NCI-H526 treated with DMSO at 0.1 percent for 48 hours (cell line): ENCODE data around the gene PAX9.

Source experiments
- DNase-seq: peaks from one replicate; lab custom pipeline; 2025; lab: John Stamatoyannopoulos, UW

Gene PAX9

DNA sequence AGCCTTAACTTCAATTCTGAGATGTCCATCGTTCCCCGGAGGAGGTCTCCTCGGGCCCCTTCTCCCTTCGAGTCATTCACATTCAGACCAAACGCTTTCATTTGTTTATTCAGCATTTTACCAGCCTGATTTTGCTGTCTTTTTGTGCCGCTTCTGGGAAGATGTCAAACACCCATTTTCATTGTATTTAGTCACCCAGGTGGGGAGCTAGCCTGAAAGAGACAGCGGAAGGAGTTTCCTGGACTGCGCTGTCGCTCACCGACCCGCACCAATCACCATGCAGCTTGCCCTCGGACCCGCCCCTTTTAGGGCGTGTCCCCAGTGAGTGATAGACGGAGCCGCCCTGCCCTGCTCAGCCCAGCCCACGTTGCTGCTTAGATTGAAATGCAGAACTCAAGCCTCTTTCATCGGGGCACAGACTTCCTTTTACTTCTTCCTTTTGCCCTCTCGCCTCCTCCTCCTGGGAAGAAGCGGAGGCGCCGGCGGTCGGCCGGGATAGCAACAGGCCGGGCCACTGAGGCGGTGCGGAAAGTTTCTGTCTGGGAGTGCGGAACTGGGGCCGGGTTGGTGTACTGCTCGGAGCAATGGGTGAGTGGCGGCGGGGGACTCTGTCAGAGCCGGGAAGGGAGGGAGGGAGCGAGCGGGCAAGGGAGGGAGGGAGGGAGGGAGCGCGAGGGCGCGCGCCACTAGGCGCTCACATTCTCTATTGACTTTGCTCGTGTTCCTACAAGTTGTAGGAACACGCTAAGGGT, at the start of gene PAX9:
TSS of gene PAX9 (plus strand) at position 355 of the 752 bp plus-strand sequence. CDS start at position 585, 230 bp downstream.
- DNase-seq = peak; percentile 89

DNA sequence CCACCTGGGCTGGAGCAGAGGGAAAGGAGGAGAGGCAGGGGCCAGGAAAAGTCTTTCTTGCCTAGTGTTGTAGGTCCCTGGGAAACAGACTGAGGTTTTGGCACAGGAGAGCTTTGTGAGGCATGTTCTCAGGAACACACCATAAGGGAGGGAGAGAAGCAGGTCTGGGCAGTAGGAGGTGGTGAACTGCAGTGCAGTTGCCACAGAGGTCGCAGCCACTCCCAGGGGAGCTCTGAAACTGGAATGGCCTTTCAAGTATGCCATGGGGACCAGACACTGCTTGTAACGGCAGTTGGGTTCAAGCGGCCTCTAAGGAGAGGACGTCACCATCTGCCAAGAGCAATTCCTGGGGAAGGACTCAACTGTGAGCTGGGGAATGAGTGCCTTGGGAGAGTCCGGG, 43.8 kb upstream of the PAX9 start:
- DNase-seq = no peak

DNA sequence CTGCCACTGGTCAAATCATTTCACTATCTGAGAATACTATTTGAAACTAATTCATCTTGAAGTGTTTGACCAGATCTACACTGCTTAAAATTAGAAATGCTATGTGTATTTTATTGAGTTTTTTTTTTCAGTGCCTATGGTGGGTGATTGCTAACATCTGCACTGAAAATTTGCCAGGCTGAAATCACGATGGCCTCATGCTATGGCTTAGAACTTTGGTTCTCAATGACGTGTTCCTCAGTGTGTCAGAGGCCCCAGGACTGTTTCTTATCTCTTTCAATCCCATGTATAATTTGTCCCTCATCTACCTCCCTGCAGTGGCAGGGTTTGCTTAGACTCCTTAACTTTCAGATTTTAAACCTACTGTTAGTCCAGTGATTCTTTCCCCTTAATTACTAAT, 43.0 kb upstream of the PAX9 start:
- DNase-seq = no peak

DNA sequence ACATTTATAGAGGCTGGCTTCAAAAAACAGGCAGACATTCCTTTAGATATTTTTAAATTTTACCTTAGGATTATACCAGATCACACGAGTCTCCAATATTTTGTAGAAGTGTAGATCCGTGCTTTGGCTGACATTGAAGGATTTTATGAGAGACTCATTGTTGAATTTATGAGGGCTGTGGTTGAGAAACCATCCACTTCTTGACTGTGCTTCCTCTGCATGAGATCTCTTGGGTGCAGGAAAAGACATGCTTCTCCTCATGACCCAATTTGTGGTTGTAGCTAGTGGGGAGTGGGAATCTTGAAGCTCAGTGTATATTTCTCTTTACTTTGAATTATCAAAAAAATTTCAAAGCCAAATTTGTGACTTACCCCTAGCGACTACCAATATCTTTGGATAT, 42.5 kb upstream of the PAX9 start:
- DNase-seq = no peak

DNA sequence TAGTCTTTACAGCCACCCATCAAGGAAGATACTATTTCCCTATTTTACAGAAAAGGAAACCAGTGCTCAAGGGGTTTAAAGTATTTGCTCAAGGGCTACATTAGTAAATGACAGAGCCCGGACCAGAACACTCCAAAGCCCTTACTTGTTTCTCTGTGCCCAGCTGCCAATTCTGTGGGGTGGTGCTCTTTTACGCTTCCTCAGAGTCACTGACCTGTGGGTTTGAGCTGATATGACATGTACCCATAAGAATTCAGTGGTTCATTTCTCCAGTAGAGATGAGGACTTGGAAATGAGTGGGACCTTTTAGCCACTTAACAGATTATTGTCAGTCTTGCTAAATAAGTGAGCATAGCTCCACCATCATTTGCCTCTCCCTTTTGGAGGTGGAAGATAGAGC, 41.8 kb upstream of the PAX9 start:
- no peak for DNase-seq

DNA sequence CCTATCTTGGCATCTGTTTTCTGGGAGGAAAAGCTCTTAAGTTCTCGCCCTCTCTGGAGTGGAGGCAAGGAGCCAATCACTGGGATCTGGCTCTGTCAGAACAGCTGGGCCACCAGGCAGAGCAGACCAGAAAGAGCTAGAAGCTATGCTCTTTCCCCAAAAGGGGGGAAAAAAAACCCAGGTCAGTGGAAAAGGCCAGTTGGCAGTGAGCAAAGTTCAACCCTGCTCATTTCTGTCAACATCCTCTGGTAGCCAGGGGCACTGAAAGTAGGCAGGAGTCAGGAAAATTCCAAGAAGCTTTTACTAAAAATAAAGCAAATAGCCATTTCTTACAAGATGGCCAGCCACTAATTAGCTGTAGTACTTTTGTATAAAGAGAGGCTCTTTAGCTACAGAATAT, 36.6 kb upstream of the PAX9 start:
- no peak for DNase-seq

DNA sequence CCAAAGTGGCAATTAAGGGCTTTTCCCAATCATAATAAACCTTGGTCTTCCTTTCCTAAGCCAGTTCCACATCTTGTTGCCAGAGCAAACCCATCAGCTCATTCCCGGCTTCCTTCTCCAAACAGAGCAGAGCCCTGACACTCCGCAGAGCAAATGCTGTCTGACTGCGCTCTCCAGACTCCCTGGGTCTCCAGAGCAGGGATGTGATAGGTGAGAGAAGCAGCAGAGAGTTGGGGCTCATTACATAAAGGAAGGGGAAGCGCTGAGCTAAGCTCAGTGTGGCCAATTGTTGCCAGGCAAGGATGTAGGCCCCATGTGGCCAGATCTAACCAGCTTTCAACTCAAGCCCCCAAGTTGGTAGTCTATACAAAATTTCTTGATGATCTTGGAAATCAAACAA, 36.2 kb upstream of the PAX9 start:
- no peak for DNase-seq

DNA sequence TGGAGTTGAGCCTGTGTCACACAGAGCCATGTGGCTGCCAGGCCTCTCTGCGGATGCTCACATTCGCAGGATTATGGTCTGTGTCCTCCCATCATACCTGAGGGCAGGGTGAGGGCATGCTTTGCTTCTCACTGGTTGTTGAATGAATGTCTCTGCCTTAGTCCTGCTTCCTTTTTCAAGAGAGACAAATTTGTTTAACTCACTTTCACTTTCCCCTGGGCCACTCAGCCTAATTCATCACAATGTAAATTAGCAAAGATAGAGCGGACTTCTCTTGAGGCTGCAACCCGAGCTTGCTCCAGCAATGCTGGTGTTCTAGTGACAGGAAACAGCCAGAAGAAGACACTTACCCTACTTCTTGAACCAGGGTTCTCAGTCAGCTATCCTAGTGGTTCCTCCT, 35.5 kb upstream of the PAX9 start:
- peak; percentile 6 for DNase-seq

DNA sequence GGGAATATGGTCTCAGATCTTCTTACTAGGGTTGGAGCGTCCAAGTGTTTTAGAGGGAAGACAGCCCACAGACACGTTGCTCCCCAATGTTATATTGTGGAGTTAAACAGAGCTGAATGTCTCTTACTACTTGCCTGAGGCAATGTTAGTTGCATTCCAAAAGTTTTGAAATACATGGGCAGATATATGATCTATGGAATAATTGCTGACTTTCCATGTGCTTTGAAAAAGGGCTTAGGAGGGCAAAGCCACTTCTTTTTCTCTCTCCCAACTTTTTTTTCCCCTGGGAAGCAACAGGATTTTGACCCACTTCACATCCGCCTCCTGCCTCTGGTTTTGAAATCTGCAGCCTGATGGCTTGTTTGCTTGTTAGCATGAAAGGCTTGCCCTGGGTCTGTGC, 33.7 kb upstream of the PAX9 start:
- DNase-seq = no peak

DNA sequence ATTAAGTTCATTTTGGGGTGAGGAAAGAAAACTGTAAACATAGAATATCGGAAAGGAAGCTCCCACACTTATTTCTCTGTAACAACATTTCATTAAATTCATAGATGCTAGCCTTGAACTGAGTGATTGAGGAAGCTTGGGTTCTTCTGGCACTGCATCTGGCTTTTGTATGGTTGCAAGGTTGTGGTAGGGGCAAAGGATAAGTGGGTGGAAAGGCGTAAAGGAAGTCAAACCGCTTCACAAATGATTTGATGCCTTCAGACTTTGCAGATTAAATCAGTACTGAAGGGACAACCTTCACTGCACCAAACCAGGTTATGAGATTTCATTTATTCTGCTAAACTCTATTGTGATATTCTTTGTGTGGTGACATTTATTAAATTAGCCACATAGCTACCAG, 28.1 kb upstream of the PAX9 start:
- DNase-seq = no peak

DNA sequence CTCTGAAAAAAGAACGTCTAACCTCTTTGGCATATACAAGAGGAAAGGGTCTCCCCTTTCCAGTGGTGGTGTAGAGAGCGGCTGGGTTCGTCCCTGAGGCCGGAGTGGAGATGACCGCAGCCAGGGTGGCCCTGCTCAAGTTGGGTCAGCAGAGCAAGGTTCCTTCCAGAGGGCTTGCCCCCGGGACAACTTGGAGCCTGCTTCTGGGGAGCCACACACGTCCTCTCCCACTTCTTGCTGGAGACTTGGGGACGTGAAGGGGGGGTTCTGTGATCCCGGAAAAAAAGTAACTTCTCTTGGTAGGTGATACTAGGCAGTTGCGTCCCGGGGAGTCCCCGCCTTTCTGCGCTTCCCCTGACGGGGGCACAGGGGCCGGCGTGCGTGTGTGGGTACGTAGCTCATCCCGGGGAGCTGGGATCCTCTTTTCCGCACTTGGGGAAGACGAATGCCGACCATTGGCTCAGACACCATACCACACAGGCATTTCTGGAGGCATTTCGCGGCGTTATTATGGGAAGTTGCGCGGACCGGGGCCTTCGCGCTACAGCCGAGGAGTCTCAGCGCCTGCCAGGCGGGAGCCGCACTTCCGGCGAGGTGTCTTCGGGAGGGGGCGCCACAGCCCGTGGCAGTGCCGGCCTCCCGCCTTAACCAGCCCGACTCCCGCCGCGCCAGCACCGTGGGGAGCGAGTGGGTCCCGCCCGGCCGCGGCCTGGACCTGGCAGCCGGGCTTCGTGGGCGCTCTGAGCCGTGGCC, 14.8 kb upstream of the PAX9 start:
- no peak for DNase-seq

DNA sequence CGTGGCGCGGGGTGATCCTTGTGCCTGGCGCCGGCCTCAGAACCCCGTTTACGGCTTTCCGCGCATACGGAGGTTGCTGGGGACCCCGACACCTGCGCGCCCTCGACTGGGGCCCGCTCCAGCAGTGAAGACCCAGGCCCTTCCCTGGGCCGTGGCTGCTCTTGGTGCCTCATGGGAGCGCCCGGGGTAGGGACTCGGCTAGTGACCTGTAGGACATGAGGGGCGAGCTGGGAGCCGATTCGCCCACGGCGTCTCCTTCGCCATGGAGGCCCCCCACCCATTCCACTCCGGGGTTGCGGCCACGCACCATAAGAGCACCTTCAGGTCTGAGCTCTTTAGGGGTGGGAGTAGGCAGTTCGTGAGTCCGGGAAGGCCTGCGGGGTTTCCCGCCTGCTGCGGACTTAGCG, 14.2 kb upstream of the PAX9 start:
- no peak for DNase-seq

DNA sequence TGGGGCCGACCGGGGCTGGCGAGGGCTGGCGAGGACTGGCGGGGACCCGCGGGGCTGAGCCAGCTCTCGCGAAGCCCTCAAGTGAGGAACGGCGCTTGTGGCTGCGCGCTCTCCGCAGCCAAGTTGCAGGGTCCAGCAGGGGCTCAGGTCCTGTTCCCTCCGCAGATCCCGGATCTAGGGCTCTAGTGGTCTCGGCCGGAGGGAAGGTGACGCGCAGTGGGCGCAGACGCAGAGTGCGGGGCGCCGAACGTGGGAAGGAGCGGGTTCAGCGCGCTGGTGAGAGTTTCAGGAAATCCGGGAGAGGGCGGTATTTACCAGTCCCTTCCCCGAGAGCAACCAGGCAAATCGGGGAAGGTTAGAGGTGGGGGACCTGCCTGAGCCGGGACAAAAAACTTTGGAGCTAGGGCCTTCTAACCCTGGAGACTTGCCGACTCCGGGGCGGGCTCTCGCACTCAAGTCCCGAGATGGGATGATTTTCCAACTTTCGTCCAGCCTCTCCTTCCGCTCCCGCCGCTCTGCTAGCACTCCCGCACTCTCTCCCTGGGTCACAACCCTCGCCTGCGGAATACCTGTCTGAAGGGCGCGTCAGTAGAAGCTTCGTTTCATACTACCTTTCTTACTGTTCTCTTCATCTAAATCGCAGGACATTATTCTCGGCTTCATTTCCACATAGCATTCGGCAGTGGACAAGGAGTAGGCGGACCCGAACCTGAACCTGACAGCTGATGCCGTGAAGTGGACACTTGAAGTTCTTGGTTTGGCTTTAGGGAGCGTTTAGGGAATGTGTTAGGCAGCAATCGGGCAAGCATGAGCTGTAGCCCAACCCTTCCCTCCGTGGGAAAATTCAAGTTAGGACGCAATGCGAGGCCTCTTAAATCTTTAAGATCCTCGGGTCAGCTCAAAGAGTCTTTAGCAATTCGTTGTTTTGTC, 13.6 kb upstream of the PAX9 start:
- peak; percentile 44 for DNase-seq

DNA sequence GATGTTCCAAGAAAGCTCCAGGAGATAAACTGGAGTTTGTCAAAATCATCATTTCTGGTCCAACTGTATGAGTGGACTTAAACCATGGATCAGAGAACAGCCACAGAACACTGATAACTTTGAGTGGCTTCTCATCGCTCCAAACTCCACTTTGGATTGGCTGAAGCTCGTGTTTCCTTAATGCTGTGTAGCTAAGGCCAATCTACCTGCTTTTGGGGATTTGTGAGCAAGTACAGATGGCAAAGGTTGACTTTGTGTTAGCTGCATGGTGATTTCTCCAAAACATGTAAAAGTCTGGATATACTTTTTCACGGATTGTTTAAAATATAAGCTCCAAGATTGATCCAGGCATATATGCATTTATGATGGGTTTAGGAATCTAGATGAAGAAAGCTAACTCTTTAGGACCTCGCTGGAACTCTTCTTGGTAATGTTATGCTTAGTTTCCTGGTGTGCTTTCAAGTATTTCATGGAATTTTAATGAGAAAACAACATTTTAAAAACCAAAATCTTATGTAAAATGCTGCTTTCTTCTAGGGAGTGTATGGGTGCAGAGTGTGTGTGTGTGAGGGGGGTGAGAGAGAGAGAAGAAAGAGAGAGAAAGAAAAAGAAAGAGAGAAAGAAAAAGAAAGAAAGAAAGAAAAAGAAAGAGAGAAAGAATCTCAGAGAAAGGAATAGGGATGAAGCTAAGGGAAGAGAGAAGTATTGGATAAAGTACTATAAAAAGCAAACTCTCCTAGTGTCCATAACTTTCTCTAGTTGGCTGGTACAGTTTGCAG, 11.6 kb upstream of the PAX9 start:
- DNase-seq = no peak

DNA sequence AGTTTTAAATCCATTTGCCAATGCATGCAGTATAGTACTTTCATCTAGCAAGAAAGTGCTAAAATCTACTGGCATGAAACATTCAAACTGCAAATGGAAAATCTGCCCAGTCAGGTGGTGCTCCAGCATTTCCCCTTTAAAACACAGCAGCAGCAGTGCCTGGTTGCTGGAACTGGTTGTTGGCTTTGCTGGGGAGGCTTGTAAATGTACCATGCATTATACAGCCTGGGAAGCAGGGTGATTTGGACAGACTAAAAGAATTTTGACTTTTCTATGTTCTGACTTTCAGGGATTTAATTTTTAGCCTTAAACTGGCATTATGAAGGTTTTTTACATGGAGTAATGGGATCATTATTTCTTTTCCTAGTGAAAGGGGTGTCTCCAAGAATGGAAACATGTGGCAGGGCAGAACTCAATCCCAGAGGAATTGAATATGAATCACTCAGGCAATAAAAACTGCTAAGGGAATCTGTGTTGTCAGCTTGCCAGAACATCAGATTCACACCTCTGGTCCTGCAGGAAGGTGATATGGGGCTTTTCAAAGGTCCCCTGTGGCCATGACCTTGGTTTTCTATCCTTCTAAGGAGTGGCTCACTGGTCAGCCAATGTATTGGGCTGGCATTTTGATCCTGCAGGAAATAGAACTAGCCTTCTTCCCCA, 9.0 kb upstream of the PAX9 start:
- no peak for DNase-seq

DNA sequence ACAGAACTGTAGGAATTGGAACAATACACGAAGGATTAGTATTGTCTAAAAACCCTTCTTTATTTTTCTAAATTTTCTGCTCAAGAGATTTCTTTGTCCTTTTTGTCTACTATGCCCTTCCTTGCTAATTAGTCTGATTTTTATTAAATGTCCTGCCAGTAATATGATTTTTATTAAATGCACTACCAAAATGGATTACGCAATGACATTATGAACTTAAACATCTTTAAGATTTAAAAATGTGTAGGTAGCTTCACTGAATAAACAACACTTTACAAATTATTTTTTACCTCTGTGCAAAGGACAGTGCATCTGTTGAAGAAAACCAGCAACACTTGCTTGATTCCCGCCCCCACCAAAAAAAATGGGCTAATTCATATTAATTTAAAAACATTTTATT, 8.2 kb upstream of the PAX9 start:
- no peak for DNase-seq

DNA sequence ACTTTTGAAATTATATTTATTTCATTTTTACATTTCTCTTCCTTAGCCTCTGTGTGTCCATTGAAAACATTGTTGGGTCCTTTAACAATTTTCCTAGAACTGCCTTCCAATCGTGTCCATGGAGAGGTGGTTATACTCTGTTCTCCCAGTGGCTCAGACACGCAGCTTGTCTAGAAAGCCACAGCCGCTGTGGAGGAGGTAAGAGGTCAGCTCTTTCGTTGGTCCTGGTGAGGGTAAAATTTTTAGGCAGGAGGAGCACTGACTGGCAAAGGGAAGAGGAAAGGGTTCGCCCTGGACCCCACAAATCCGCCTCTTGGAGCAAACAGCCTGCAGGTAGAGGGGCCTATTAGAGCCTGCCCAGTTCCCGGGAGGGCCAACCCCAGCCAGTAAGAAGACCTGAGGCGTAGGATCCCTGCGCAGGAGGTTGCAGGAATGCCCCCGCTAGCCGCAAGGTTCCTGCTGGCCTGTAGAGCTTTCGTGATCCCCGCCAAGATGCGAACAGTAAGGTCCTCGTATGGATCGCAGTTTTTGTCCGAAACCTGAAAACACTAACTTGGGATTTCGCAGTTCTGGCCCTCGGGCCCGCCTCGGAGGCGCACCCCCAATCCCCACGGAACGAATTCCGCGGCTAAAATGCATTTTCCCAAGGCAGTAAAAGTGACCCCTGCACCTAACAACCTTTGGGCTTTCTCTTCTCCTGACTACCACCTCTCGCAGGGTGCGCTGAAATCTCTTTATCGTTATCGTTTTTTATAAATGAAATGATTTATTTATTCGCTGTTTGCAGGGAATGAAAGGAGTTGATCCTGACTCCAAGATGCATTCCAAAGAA, 7.5 kb upstream of the PAX9 start:
- DNase-seq = no peak

DNA sequence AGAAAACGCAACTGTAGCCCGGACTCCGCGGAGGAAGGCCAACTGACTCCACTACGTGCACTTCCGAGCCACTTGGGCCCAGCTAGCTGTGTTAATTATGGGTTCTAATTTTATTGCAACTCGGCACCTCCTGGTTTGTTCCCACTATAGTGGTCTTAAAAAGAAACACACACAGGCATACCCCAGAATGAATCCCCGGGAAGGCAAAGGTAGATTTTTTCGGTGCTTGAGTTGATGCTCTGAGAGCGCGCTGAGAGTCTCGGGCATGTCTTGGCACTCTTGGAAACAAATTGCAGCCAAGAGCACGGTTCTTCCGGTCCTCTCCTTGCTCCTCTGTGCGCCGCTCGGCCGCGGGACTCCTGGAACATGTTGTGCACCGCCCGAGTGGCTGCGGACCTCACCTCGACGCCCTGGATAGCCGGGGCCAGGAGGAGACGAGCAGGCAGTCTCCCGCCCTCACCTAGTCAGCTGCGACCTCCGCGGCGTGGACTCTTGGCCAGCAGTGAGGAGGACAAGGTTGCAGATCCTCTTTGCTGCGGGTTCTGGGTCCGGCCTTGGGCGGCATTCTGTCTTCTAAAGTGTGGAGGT, 6.8 kb upstream of the PAX9 start:
- DNase-seq = no peak

DNA sequence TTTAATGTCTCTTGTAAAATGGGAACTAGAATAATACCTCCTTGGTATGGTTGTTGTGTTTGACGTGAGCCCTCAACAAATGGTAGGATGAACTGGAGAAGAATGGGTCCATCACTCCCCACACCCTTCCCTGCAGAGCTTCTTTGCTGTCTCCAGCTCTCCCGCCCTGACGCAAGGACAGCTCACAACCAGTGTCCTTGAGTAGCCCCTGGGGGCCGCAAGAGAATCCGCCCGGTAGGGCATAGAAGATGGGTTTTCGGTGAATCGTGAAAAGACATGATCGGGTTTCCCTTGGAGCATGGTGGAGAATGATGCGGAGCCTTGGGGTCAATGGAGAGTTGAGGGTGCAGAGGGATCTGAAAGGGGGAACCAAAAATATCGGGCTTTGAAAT, 6.1 kb upstream of the PAX9 start:
- no peak for DNase-seq
